ENCODE data around the gene ATG10.

DNA sequence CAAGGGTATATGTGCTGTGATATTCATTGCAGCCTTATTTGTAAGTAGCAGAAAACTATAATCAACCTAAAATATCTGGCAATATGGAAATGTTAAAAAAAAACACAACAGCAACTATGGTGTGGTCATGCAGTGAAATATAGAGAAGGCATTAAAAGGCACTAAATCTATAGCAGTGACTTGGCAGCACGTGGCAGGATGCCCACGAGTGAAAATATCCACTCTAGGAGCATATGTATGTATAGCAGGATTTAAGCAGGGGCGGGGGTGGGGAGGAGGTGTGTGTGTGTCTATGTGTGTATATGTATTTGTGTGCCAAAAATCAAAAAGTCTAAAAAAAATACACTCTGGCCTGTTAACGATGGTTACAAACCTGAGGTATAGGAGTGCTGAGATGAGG lies 190.8 kb downstream of the ATG10 start:
- TF ChIP-seq ETV6 (CRISPR knock-in tag; IDR thresholded peaks at IDR 0.05) (no peak), CBFB (CRISPR knock-in tag; IDR thresholded peaks at IDR 0.05; ENCODE audit: low read depth) (no peak), MYBL2 (CRISPR knock-in tag; IDR thresholded peaks at IDR 0.05) (no peak), SMAD3 (CRISPR knock-in tag; IDR thresholded peaks at IDR 0.05; ENCODE audit: borderline replicate concordance) (no peak), FOXP1 (CRISPR knock-in tag; IDR thresholded peaks at IDR 0.05; ENCODE audit: borderline replicate concordance) (no peak)
- TF ChIP-seq, protein P1, sequence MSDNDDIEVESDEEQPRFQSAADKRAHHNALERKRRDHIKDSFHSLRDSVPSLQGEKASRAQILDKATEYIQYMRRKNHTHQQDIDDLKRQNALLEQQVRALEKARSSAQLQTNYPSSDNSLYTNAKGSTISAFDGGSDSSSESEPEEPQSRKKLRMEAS (CRISPR knock-in tag; IDR thresholded peaks at IDR 0.05), result no peak

Data from WTC11 (cell line).